NB4 (cell line): Measurements from ENCODE around the gene CCDC191.

Source experiments
- DNase-seq: peaks from one replicate; pipeline ENCODE4 v3.0.0; 2010; ENCODE audit warnings: low read depth
- H3K4me3 ChIP-seq: one replicate; pipeline ENCODE4 v1.5.1; 2011; ENCODE audit warnings: mild to moderate bottlenecking, low read depth, low read length, moderate library complexity
- CTCF ChIP-seq: IDR thresholded peaks from one replicate; pipeline ENCODE4 v1.5.1; 2012; ENCODE audit warnings: low read depth, low read length
- MYC ChIP-seq: IDR thresholded peaks from 2 replicates; pipeline ENCODE4 v1.6.1; 2011; ENCODE audit warnings: low read depth, low read length
- POLR2A ChIP-seq: IDR thresholded peaks from 2 replicates; pipeline ENCODE4 v1.6.1; 2011; ENCODE audit warnings: mild to moderate bottlenecking; ENCODE audit not compliant: insufficient read length; ENCODE audit errors: extremely low read depth
- TF ChIP-seq, protein P1 (sequence below): IDR thresholded peaks from 2 replicates; pipeline ENCODE4 v1.6.1; 2011; ENCODE audit warnings: low read depth, low read length

Gene CCDC191

DNA sequence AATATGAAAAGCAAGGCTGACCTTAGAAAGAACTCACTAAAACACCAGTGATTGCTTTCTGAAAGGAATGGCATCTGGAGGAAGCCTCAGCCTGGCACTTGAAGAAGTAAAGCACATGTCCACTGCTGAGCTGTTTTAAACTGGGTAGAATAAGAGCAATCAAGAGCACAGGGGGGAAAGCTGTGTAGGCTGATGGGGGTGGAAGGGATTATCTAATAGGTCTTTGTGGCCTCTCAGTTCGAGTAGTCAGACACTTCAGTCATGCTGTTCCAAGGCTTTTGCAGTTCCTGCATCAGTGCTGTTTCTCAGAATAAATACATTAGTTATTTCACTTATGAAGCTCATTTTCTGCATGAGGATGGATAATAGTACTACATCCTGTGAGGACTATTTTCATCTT, 22.6 kb downstream of the CCDC191 start:
- H3K4me3 ChIP-seq, result no peak overlapping the region
- TF ChIP-seq, protein P1, sequence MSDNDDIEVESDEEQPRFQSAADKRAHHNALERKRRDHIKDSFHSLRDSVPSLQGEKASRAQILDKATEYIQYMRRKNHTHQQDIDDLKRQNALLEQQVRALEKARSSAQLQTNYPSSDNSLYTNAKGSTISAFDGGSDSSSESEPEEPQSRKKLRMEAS, result no peak
- TF ChIP-seq POLR2A (no peak), MYC (no peak), CTCF (no peak)
- DNase-seq, result no peak

GRCh38 chr3:114026331-114026730, 30.0 kb downstream of the CCDC191 start:
- TF ChIP-seq POLR2A, result no peak
- TF ChIP-seq, protein P1, result no peak
- TF ChIP-seq CTCF, result no peak
- TF ChIP-seq MYC, result no peak
- no peak for DNase-seq
- no peak overlapping the region for H3K4me3 ChIP-seq

GRCh38 chr3:114025451-114025850, 30.9 kb downstream of the CCDC191 start:
- no peak for DNase-seq
- no peak for TF ChIP-seq CTCF
- TF ChIP-seq, protein P1, result no peak
- TF ChIP-seq MYC, result no peak
- no peak for TF ChIP-seq POLR2A
- H3K4me3 ChIP-seq, result no peak overlapping the region

DNA sequence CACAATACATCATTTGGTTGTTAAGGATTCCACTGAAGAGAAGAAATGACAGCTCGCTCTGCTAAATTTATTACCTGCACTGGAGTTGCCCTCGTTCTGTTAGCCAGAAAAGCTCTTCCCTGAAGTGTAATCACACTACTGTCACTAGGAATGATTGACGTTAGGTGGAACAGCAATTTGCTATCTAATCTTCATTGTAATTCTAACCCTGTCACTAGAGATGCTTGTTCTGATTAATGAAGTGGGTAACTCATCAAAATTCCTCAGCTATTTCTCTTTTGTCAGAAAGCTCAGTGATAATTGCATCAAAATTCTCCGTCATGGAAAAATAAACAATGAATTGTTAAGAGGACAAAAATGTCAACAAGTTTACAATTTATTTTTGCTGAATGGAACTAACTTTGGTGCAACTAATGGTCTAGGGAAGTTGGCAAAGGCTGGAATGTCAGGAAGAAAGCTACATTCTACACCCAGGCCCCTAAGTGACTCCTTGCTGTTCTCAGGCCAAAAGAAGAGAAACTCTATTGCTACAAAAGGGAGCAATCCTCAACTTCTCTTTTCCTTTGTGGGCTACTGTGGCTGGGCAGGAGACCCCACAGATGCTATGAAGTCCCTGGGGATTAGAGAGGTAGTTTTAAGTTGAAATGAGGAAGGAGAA, 34.1 kb downstream of the CCDC191 start:
- TF ChIP-seq CTCF (no peak), MYC (no peak), POLR2A (no peak)
- TF ChIP-seq, protein P1, result no peak
- peak; percentile 41 for DNase-seq
- H3K4me3 ChIP-seq, result no peak overlapping the region

GRCh38 chr3:114020907-114021306, 35.4 kb downstream of the CCDC191 start:
- no peak overlapping the region for H3K4me3 ChIP-seq
- no peak for TF ChIP-seq MYC
- TF ChIP-seq POLR2A, result no peak
- DNase-seq, result no peak

DNA sequence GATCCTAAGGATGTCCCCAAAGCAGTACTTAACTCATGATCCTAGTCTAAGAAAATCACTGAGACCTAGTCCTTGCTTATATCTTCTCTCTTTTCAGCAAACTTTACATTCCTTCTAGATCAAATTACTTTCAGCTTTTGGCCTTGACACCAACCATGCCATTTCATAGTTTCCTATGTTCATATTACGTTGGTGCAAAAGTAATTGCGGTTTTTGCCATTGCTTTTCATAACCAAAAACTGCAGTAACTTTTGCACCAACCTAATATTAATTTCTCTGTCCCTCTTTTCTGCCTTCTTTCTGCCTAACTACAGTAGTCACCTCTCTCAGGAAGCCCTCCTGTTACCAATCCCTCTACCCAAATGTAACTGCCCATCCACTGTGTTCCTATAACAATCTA, 36.8 kb downstream of the CCDC191 start:
- TF ChIP-seq, protein P1, result no peak
- TF ChIP-seq POLR2A, result no peak
- no peak for TF ChIP-seq CTCF
- TF ChIP-seq MYC, result no peak
- H3K4me3 ChIP-seq, result no peak overlapping the region
- DNase-seq, result no peak
